H1 (cell line): ENCODE results near the gene CKAP4. TPM values are rescaled to one million over a fixed set of nuclear protein-coding genes. Genes with fewer than 3 reads are reported as not detected.

Experiments
- CTCF ChIA-PET: fragments of 300-600 bp; sonication (Branson Sonifier 250); formaldehyde crosslinking; loops from one replicate; lab custom pipeline; 2021; ENCODE audit not compliant: partially characterized antibody; lab: Charles Lee
- POLR2A ChIA-PET: fragments of 300-600 bp; sonication (Branson Sonifier 250); formaldehyde crosslinking; loops from one replicate; lab custom pipeline; 2021; ENCODE audit warnings: inconsistent platforms; ENCODE audit not compliant: partially characterized antibody; lab: Charles Lee
- DNase-seq, 2 experiments: peaks; one replicate each; pipeline versions ENCODE4 v3.0.0 to v3.0.0-alpha.2; 2010 to 2022; ENCODE audit warnings: low spot score in 2 of 2, low read depth in 1 of 2, mixed read lengths in 1 of 2
- FAIRE-seq: peaks from 2 replicates; lab custom pipeline; 2011; peaks lifted over from hg19 to GRCh38; lab: Jason Lieb, UNC
- H2AFZ ChIP-seq: 2 replicates; pipeline ENCODE4 v1.8.1; 2012; ENCODE audit warnings: low read length, inconsistent platforms
- H2AK5ac ChIP-seq: 2 replicates; pipeline ENCODE4 v1.6.1; 2013; ENCODE audit warnings: low read depth, low read length
- H2BK120ac ChIP-seq: replicated peaks from 2 replicates; pipeline ENCODE3; 2013; ENCODE audit warnings: low read depth, low read length, inconsistent platforms
- H2BK12ac ChIP-seq: 2 replicates; pipeline ENCODE4 v1.6.1; 2013; ENCODE audit warnings: low read depth, low read length
- H2BK15ac ChIP-seq: 2 replicates; pipeline ENCODE4 v1.6.1; 2013; ENCODE audit warnings: low read length
- H2BK20ac ChIP-seq: 2 replicates; pipeline ENCODE4 v1.6.1; 2013; ENCODE audit warnings: low read length
- H2BK5ac ChIP-seq: 2 replicates; pipeline ENCODE4 v1.6.1; 2013; ENCODE audit warnings: low read depth, low read length
- H3K14ac ChIP-seq: 2 replicates; pipeline ENCODE4 v1.6.1; 2013; ENCODE audit warnings: inconsistent platforms; ENCODE audit not compliant: insufficient read length
- H3K18ac ChIP-seq: 2 replicates; pipeline ENCODE4 v1.6.1; 2013; ENCODE audit warnings: low read length; ENCODE audit errors: extremely low read depth
- H3K23ac ChIP-seq: 2 replicates; pipeline ENCODE4 v1.6.1; 2013; ENCODE audit warnings: inconsistent platforms; ENCODE audit not compliant: insufficient read length
- H3K23me2 ChIP-seq: 2 replicates; pipeline ENCODE4 v1.6.1; 2013; ENCODE audit warnings: low read depth, low read length
- H3K27ac ChIP-seq: 2 replicates; pipeline ENCODE4 v1.6.1; 2011; ENCODE audit warnings: low read depth, low read length, inconsistent platforms
- H3K27me3 ChIP-seq, 4 experiments: replicated peaks in 1 of 4; 1 replicate in 1 of 4; 2 replicates in 3 of 4; pipeline versions ENCODE4 v1.6.1 to v1.8.1; 2011 to 2013; ENCODE audit warnings: low read length in 3 of 4, mild to moderate bottlenecking in 3 of 4, inconsistent platforms in 2 of 4, mixed read lengths in 2 of 4, moderate library complexity in 1 of 4; ENCODE audit not compliant: control insufficient read depth in 3 of 4, insufficient read depth in 3 of 4; ENCODE audit errors: extremely low read depth in 1 of 4
- H3K36me3 ChIP-seq, 4 experiments: 2 replicates each; pipeline versions ENCODE4 v1.6.1 to v1.8.1; 2011 to 2013; ENCODE audit warnings: mild to moderate bottlenecking in 4 of 4, low read length in 3 of 4, moderate library complexity in 2 of 4, control low read depth in 1 of 4, inconsistent platforms in 1 of 4; ENCODE audit not compliant: insufficient read depth in 4 of 4, control insufficient read depth in 2 of 4
- H3K4ac ChIP-seq: replicated peaks from 2 replicates; pipeline ENCODE3; 2013; ENCODE audit warnings: low read length, low read depth, mixed read lengths, inconsistent platforms; ENCODE audit not compliant: insufficient read length
- H3K4me1 ChIP-seq, 4 experiments: replicated peaks in 1 of 4; 1 replicate in 1 of 4; 2 replicates in 3 of 4; pipeline versions ENCODE4 v1.6.1 to v1.8.1; 2011 to 2013; ENCODE audit warnings: low read length in 3 of 4, inconsistent platforms in 2 of 4, mixed read lengths in 1 of 4; ENCODE audit not compliant: insufficient read depth in 4 of 4, control insufficient read depth in 3 of 4
- H3K4me2 ChIP-seq, 2 experiments: 2 replicates each; pipeline versions ENCODE4 v1.6.1 to v1.8.1; 2011 to 2013; ENCODE audit warnings: low read depth in 2 of 2, low read length in 2 of 2, control low read depth in 1 of 2, inconsistent platforms in 1 of 2, mild to moderate bottlenecking in 1 of 2; ENCODE audit not compliant: insufficient read depth in 1 of 2
- H3K4me3 ChIP-seq, 4 experiments: fragments of 200-600, 300-600 bp in 1 of 4; sonication (generic), shearing (Covaris generic), sonication (Bioruptor Twin) in 1 of 4; 2 replicates each; pipeline versions ENCODE4 v1.5.1 to v1.8.1; 2011 to 2016; ENCODE audit warnings: low read length in 4 of 4, low read depth in 3 of 4, control low read depth in 2 of 4, inconsistent platforms in 2 of 4, mild to moderate bottlenecking in 2 of 4, mixed read lengths in 1 of 4, moderate library complexity in 1 of 4; ENCODE audit not compliant: insufficient read depth in 2 of 4; ENCODE audit errors: extremely low read depth in 1 of 4
- H3K56ac ChIP-seq: replicated peaks from 2 replicates; pipeline ENCODE3; 2013; ENCODE audit warnings: low read depth, mild to moderate bottlenecking, mixed read lengths, low read length, inconsistent platforms; ENCODE audit not compliant: insufficient read length
- H3K79me1 ChIP-seq: 2 replicates; pipeline ENCODE4 v1.6.1; 2013; ENCODE audit warnings: low read depth, low read length, control low read depth
- H3K79me2 ChIP-seq, 2 experiments: 2 replicates each; pipeline versions ENCODE4 v1.6.1 to v1.8.1; 2012 to 2013; ENCODE audit warnings: low read length in 2 of 2, mild to moderate bottlenecking in 2 of 2, inconsistent platforms in 1 of 2; ENCODE audit not compliant: insufficient read depth in 2 of 2, control insufficient read depth in 1 of 2
- H3K9ac ChIP-seq, 4 experiments: replicated peaks in 1 of 4; 1 replicate in 1 of 4; 2 replicates in 3 of 4; pipeline versions ENCODE4 v1.6.1 to v1.8.1; 2011 to 2013; ENCODE audit warnings: low read depth in 3 of 4, low read length in 3 of 4, control low read depth in 2 of 4, mild to moderate bottlenecking in 2 of 4, moderate library complexity in 2 of 4, inconsistent platforms in 1 of 4; ENCODE audit errors: extremely low read depth in 1 of 4
- H3K9me3 ChIP-seq, 2 experiments: 2 replicates each; pipeline versions ENCODE4 v1.6.1 to v1.8.1; 2012 to 2013; ENCODE audit warnings: mild to moderate bottlenecking in 2 of 2, moderate library complexity in 2 of 2, control low read depth in 1 of 2, inconsistent platforms in 1 of 2, low read depth in 1 of 2, low read length in 1 of 2, mixed read lengths in 1 of 2; ENCODE audit not compliant: insufficient read depth in 2 of 2
- H4K20me1 ChIP-seq, 2 experiments: replicated peaks in 1 of 2; 2 replicates each; pipeline versions ENCODE3 to v1.8.1; 2011 to 2013; ENCODE audit warnings: inconsistent platforms in 2 of 2, low read length in 2 of 2, mild to moderate bottlenecking in 1 of 2; ENCODE audit not compliant: insufficient read depth in 2 of 2, control insufficient read depth in 1 of 2
- H4K5ac ChIP-seq: 2 replicates; pipeline ENCODE4 v1.6.1; 2013; ENCODE audit warnings: low read length, low read depth, mixed read lengths, inconsistent platforms; ENCODE audit not compliant: insufficient read length
- H4K8ac ChIP-seq: 2 replicates; pipeline ENCODE4 v1.8.0; 2013; ENCODE audit warnings: mild to moderate bottlenecking, moderate library complexity, low read length, inconsistent platforms; ENCODE audit not compliant: insufficient read depth; ENCODE audit errors: extremely low read depth
- H4K91ac ChIP-seq: replicated peaks from 2 replicates; pipeline ENCODE3; 2013; ENCODE audit warnings: low read length, mixed read lengths, inconsistent platforms; ENCODE audit not compliant: insufficient read length
- BACH1 ChIP-seq: IDR thresholded peaks from 2 replicates; pipeline ENCODE4 v1.6.1; 2012; ENCODE audit warnings: low read length, improper control_type of control experiment
- CEBPB ChIP-seq: IDR thresholded peaks from 2 replicates; pipeline ENCODE4 v1.6.1; 2012; ENCODE audit warnings: low read depth, low read length
- CREB1 ChIP-seq: IDR thresholded peaks from 2 replicates; pipeline ENCODE4 v1.6.1; 2012; ENCODE audit warnings: inconsistent platforms
- GABPA ChIP-seq: IDR thresholded peaks from 2 replicates; pipeline ENCODE4 v1.6.1; 2011; ENCODE audit warnings: mild to moderate bottlenecking, low read length, moderate library complexity, borderline replicate concordance; ENCODE audit not compliant: insufficient read depth
- GTF2F1 ChIP-seq: IDR thresholded peaks from 2 replicates; pipeline ENCODE4 v1.6.1; 2012; ENCODE audit warnings: low read depth, low read length, improper control_type of control experiment, borderline replicate concordance
- JUND ChIP-seq: IDR thresholded peaks from 2 replicates; pipeline ENCODE4 v1.6.1; 2011; ENCODE audit warnings: mild to moderate bottlenecking, improper control_type of control experiment, low read length
- KDM1A ChIP-seq: fragments of 200-600, 300-600 bp; sonication (generic); IDR thresholded peaks from 2 replicates; pipeline ENCODE4 v1.7.1; 2016; ENCODE audit warnings: mild to moderate bottlenecking, low read length, borderline replicate concordance
- RFX5 ChIP-seq: IDR thresholded peaks from 2 replicates; pipeline ENCODE4 v1.6.1; 2011; ENCODE audit warnings: low read depth, low read length, improper control_type of control experiment, borderline replicate concordance
- SIN3A ChIP-seq, 2 experiments: IDR thresholded peaks in 1 of 2; conservative IDR thresholded peaks in 1 of 2; 2 replicates each; pipeline ENCODE4 v1.6.1; 2011 to 2012; ENCODE audit warnings: low read length in 2 of 2, improper control_type of control experiment in 1 of 2, low read depth in 1 of 2, mild to moderate bottlenecking in 1 of 2
- SP2 ChIP-seq: IDR thresholded peaks from 2 replicates; pipeline ENCODE4 v1.6.1; 2012; ENCODE audit warnings: mild to moderate bottlenecking, low read length, inconsistent platforms
- SUZ12 ChIP-seq: fragments of 200-600 bp; sonication (generic); IDR thresholded peaks from 2 replicates; pipeline ENCODE4 v1.6.1; 2012; ENCODE audit warnings: mild to moderate bottlenecking, inconsistent platforms, low read length, moderate library complexity, mixed read lengths
- TCF12 ChIP-seq: IDR thresholded peaks from 2 replicates; pipeline ENCODE4 v1.6.1; 2011; ENCODE audit warnings: low read depth, mild to moderate bottlenecking, low read length
- WGBS, 2 experiments: shearing (Covaris generic) in 1 of 2; methylation state at CpG; one replicate each; pipeline versions ENCODE4 v1.1.6 to v1.1.7; 2013 to 2015; ENCODE audit warnings: low lambda C conversion rate in 2 of 2, mixed read lengths in 2 of 2, inconsistent platforms in 1 of 2, low coverage in 1 of 2, missing lambda C conversion rate in 1 of 2; ENCODE audit not compliant: insufficient replicate concordance in 2 of 2, insufficient coverage in 1 of 2, insufficient read length in 1 of 2; ENCODE audit errors: extremely low coverage in 1 of 2, missing lambda C conversion rate in 1 of 2; 5-methylcytosine and 5-hydroxymethylcytosine counted together
- polyA plus RNA-seq, 7 experiments: library from polyadenylated mRNA; depleted of rRNA in 3 of 7; stranded (reverse) in 5 of 7; unstranded in 2 of 7; fragments of >200 nt in 5 of 7; fragments of 200-250 nt in 2 of 7; gene quantifications; 1 replicate in 5 of 7; 2 replicates in 1 of 7; 4 replicates in 1 of 7; pipeline versions ENCODE4 v1.2.1 to v1.2.3, GENCODE V29; 2011 to 2013; ENCODE audit warnings: missing spikeins in 2 of 7, mixed read lengths in 2 of 7
- total RNA-seq: library from RNA; stranded (reverse); fragmentation: NEBNext Ultra II Directional; extraction: Animal tissue kit (Norgen Biotek cat#: 25700); gene quantifications from 2 replicates; pipeline ENCODE4 v1.2.1, GENCODE V29; 2021
- TF ChIP-seq, protein P1 (sequence below): IDR thresholded peaks from 2 replicates; pipeline ENCODE4 v1.6.1; 2011; ENCODE audit warnings: low read depth, mild to moderate bottlenecking, low read length; ENCODE audit not compliant: insufficient read depth

Gene CKAP4
- total and polyA plus RNA-seq, 2 of the 8 experiments (the other 6 are each of a cell fraction or from before 2014, with no cell fraction given), result 35.8 to 80.7 TPM

DNA sequence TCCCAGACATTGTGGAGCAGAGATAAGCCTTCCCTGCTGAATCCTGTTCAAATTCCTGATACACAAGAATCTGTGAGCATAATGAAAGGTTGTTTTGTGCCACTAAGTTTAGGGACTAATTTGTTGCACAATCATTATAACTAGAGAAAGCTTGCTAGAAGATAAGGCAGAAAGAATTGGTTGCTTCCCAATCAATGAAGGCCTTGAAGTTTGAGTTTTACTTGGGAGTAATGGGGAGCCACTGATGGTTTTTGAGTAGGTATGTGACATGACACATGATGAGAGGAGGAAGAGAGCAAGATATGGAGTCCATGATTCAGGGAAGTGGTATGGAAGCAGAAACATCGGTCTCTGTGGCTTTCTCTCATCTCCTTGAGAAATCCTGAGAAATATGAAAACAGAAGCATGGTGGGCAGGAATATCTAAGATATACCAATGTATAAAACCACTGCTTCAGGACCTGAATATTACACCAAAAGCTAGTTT, 41.4 kb upstream of the CKAP4 start:
- FAIRE-seq, result no peak
- no peaks in the 10 kb centered on the region for H3K36me3 ChIP-seq
- no peak overlapping the region for H3K4ac ChIP-seq
- no peaks in the 10 kb centered on the region for H3K9me3 ChIP-seq
- no peak overlapping the region for H4K91ac ChIP-seq
- H3K79me1 ChIP-seq, result no peaks in the 10 kb centered on the region
- H3K18ac ChIP-seq, result no peak overlapping the region
- WGBS, 2 experiments, result 94% methylated on average over 1 of the region's 1 CpG; no CpG with 5 or more reads in 1 of the 2 experiments
- POLR2A ChIA-PET, result no interaction called here
- H4K5ac ChIP-seq, result no peak overlapping the region
- no peak for DNase-seq
- no peaks in the 10 kb centered on the region for H3K79me2 ChIP-seq
- H3K23ac ChIP-seq, result no peak overlapping the region
- H3K27ac ChIP-seq, result no peak overlapping the region
- H2AK5ac ChIP-seq, result no peak overlapping the region
- H3K4me2 ChIP-seq, result no peak overlapping the region
- H3K4me1 ChIP-seq, result no peaks in the 10 kb centered on the region
- H2BK120ac ChIP-seq, result no peak overlapping the region
- H3K9ac ChIP-seq, result no peak overlapping the region
- no peak overlapping the region for H2BK15ac ChIP-seq
- H3K23me2 ChIP-seq, result no peaks in the 10 kb centered on the region
- H3K14ac ChIP-seq, result no peak overlapping the region
- H3K4me3 ChIP-seq, result no peak overlapping the region
- no peak overlapping the region for H2AFZ ChIP-seq
- H3K56ac ChIP-seq, result no peak overlapping the region
- H4K20me1 ChIP-seq, result no peaks in the 10 kb centered on the region
- TF ChIP-seq GABPA (no peak), SIN3A (conservative IDR thresholded peaks at IDR 0.05 in 1 of 2, IDR thresholded peaks at IDR 0.05 in 1 of 2; ENCODE audit: low read depth in 1 of 2, low read length in 2 of 2) (no peak), SP2 (no peak), CEBPB (no peak), CREB1 (no peak), KDM1A (no peak), TCF12 (no peak), RFX5 (no peak), JUND (no peak), SUZ12 (no peak), BACH1 (no peak), GTF2F1 (no peak)
- TF ChIP-seq, protein P1, sequence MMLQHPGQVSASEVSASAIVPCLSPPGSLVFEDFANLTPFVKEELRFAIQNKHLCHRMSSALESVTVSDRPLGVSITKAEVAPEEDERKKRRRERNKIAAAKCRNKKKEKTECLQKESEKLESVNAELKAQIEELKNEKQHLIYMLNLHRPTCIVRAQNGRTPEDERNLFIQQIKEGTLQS, result no peak
- TF ChIP-seq, all 59 proteins: peak for 0
- CTCF ChIA-PET, result interaction anchor here (1.1 to 1.8 kb wide), 4 partner anchors 17 to 816 kb away, joined by 3 to 5 read pairs (median 4); no protein-coding TSS in a partner anchor
- H2BK12ac ChIP-seq, result no peak overlapping the region
- H2BK20ac ChIP-seq, result no peak overlapping the region
- no peak overlapping the region for H2BK5ac ChIP-seq
- H4K8ac ChIP-seq, result no peak overlapping the region
- no peaks in the 10 kb centered on the region for H3K27me3 ChIP-seq
